OCI-LY7 (cell line): ENCODE measurements around the gene S1PR1. TPM values are rescaled to one million over a fixed set of nuclear protein-coding genes. Genes with fewer than 3 reads are reported as not detected.

ENCODE experiments used
- BruUV-seq: library from RNA; stranded (reverse); fragments of 400-500 nt; replicated peaks from 2 replicates; lab custom pipeline; 2021; lab: Mats Ljungman, UMichigan
- CTCF ChIA-PET: fragments of 300-600 bp; sonication (Branson Sonifier 250); formaldehyde crosslinking; loops from one replicate; lab custom pipeline; 2022; ENCODE audit warnings: antibody characterized with exemption; ENCODE audit not compliant: unreplicated experiment; lab: Charles Lee
- POLR2A ChIA-PET: fragments of 300-600 bp; sonication (Branson Sonifier 250); formaldehyde crosslinking; loops from one replicate; lab custom pipeline; 2022; ENCODE audit warnings: antibody characterized with exemption; lab: Charles Lee
- DNase-seq: peaks from one replicate; pipeline ENCODE4 v3.0.0-alpha.2; 2015; ENCODE audit warnings: low spot score
- H2AFZ ChIP-seq: fragments of 200-600 bp; sonication (generic), shearing (Covaris generic); 2 replicates; pipeline ENCODE4 v1.6.1; 2014; ENCODE audit warnings: mild to moderate bottlenecking, antibody characterized with exemption, low read length, moderate library complexity
- H3K27ac ChIP-seq: fragments of 200-600 bp; sonication (generic); 2 replicates; pipeline ENCODE4 v1.5.1; 2014; ENCODE audit warnings: mixed run types, low read depth, mild to moderate bottlenecking, moderate library complexity, low read length, inconsistent platforms; ENCODE audit not compliant: poor library complexity, severe bottlenecking
- H3K36me3 ChIP-seq: fragments of 200-600 bp; sonication (generic); 2 replicates; pipeline ENCODE4 v1.6.1; 2014; ENCODE audit warnings: mild to moderate bottlenecking, antibody characterized with exemption, low read length, moderate library complexity, mixed read lengths; ENCODE audit not compliant: insufficient read depth
- H3K4me1 ChIP-seq: fragments of 200-600 bp; sonication (generic); 2 replicates; pipeline ENCODE4 v1.5.1; 2014; ENCODE audit warnings: mild to moderate bottlenecking, low read length; ENCODE audit not compliant: insufficient read depth, poor library complexity, severe bottlenecking
- H3K4me2 ChIP-seq: fragments of 200-600 bp; sonication (generic); 2 replicates; pipeline ENCODE4 v1.6.1; 2014; ENCODE audit warnings: mild to moderate bottlenecking, low read length
- H3K4me3 ChIP-seq: fragments of 200-600 bp; sonication (generic); 2 replicates; pipeline ENCODE4 v1.5.1; 2014; ENCODE audit warnings: mild to moderate bottlenecking, low read depth, low read length; ENCODE audit not compliant: poor library complexity, severe bottlenecking
- H3K79me2 ChIP-seq: fragments of 200-600 bp; sonication (generic); 2 replicates; pipeline ENCODE4 v1.6.1; 2016; ENCODE audit warnings: low read depth, mild to moderate bottlenecking, low read length, moderate library complexity, mixed read lengths; ENCODE audit not compliant: insufficient read depth
- H3K9me2 ChIP-seq: fragments of 200-600 bp; sonication (generic); 2 replicates; pipeline ENCODE4 v1.6.1; 2016; ENCODE audit warnings: mild to moderate bottlenecking, low read length, mixed read lengths; ENCODE audit not compliant: insufficient read depth
- H3K9me3 ChIP-seq: fragments of 200-600 bp; sonication (generic); 2 replicates; pipeline ENCODE4 v1.6.1; 2014; ENCODE audit warnings: mild to moderate bottlenecking, mixed run types, low read length, mixed read lengths
- H4K20me1 ChIP-seq: fragments of 200-600 bp; sonication (generic); 2 replicates; pipeline ENCODE4 v1.6.1; 2014; ENCODE audit warnings: mild to moderate bottlenecking, antibody characterized with exemption, low read length, moderate library complexity, mixed read lengths; ENCODE audit not compliant: insufficient read depth
- EZH2phosphoT487 ChIP-seq: fragments of 200-600 bp; sonication (generic); IDR thresholded peaks from 2 replicates; pipeline ENCODE4 v1.6.1; 2018; ENCODE audit warnings: low read depth, borderline replicate concordance, mild to moderate bottlenecking, mixed run types, antibody characterized with exemption, low read length, moderate library complexity, mixed read lengths
- intact Hi-C: fragments of 100-400 bp; cut with micrococcal nuclease; formaldehyde crosslinking; loops from one replicate; pipeline ENCODE4 v1.10.0; 2022; ENCODE audit not compliant: unreplicated experiment
- total RNA-seq, 2 experiments: library from RNA; depleted of rRNA in 1 of 2; stranded (reverse); fragments of >200 nt in 1 of 2; shearing (Covaris generic) in 1 of 2; gene quantifications; 2 replicates each; pipeline ENCODE4 v1.2.3, GENCODE V29; 2014 to 2022
- TF ChIP-seq, protein P1 (sequence below): fragments of 200-600 bp; sonication (generic); conservative IDR thresholded peaks from 2 replicates; pipeline ENCODE4 v1.5.1; 2014; ENCODE audit warnings: mild to moderate bottlenecking, antibody characterized with exemption, low read length, moderate library complexity, mixed read lengths

Gene S1PR1
- total RNA-seq, 2 experiments from 2014 or later: 0.41 TPM; not detected in 1

DNA sequence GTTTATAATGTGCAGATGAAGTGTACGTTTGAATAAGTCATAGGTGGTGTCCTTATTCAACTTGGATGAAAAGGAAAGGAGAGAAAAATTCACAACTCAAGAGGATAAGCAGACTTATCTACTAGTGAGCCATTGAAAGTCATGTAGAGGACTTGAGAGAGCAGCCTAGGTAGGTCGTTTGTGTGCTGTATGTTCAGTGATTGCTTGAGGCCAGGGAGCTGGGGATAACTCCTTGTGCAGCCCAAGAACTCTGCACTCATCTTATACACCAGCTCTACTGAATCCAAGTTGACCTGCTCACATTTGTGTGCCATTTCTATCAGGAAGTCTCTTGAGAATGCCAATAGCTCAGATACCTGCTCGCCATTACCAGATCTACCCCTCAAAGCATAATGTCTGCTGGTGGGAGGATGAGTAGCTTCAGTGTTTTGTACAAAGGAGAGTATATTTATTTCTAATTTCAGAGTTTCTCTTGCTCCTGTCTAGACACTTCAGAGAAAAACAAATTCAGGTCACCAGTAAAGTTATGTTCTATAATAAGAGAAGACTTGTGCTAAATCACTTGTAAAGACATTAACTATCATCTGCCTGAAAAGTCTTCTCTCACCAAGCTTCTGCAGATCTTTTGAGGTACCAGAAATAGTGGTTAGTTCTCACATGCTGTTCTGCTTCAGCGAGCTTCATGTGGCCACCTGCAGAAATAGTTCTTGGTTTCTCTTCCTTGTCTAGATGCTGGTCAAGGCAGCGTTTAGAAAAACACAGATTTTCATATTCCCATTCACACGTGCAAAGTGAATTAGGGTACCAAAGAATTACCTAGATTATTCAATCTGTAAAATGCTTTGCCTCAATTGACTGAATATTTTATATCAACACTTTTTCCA, 10.8 kb downstream of the S1PR1 start:
- TF ChIP-seq, protein P1, sequence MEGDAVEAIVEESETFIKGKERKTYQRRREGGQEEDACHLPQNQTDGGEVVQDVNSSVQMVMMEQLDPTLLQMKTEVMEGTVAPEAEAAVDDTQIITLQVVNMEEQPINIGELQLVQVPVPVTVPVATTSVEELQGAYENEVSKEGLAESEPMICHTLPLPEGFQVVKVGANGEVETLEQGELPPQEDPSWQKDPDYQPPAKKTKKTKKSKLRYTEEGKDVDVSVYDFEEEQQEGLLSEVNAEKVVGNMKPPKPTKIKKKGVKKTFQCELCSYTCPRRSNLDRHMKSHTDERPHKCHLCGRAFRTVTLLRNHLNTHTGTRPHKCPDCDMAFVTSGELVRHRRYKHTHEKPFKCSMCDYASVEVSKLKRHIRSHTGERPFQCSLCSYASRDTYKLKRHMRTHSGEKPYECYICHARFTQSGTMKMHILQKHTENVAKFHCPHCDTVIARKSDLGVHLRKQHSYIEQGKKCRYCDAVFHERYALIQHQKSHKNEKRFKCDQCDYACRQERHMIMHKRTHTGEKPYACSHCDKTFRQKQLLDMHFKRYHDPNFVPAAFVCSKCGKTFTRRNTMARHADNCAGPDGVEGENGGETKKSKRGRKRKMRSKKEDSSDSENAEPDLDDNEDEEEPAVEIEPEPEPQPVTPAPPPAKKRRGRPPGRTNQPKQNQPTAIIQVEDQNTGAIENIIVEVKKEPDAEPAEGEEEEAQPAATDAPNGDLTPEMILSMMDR: no peak
- TF ChIP-seq EZH2phosphoT487: no peak
- H4K20me1 ChIP-seq: no peaks in the 10 kb centered on the region; the same call in 1 of the 2 replicates
- no peaks in the 10 kb centered on the region for H3K9me2 ChIP-seq
- peaks cover 63% of the 10 kb centered on the region for H3K4me1 ChIP-seq
- DNase-seq: peak; percentile 95
- ChIA-PET POLR2A (interaction anchor here (0.5 to 1.4 kb wide), 12 partner anchors 9 to 1004 kb away, joined by 3 to 7 read pairs (median 4); partner anchors contain the start of gene EXTL2), CTCF (interaction anchor here (1.3 kb wide), 1 partner anchor 12 kb away, joined by 3 read pairs; no protein-coding TSS in a partner anchor)
- peak overlapping the region; percentile 36 for H3K4me3 ChIP-seq
- no peaks in the 10 kb centered on the region for H3K36me3 ChIP-seq
- H3K9me3 ChIP-seq: no peaks in the 10 kb centered on the region
- peak overlapping the region; percentile 75 for H3K4me2 ChIP-seq
- H3K27ac ChIP-seq: peak overlapping the region; percentile 85
- H3K79me2 ChIP-seq: no peaks in the 10 kb centered on the region
- no peak overlapping the region for H2AFZ ChIP-seq
- no TSS peak for BruUV-seq
- intact Hi-C loops: loop anchor here (1.0 to 5.0 kb wide), 3 partner anchors 159 to 220 kb away; partner anchors contain the start of gene DPH5

DNA sequence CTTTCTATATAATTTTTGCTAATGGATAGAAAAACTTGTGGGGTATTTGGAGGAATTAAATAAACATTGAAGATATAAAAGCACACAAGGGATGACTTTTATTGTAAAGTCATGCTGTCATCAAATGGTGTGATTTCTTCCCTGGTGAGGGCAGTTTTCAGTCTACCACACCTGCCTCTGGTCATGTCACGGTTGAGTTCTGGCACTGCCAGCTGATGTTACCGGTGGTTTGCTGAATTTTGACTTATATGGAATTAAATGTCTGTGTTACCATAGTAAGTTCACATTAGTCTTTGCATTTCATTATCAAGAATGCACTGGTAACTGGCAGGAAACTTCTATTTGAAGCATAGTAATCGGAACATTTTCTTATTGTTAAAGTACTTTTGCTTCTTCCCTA, 13.4 kb downstream of the S1PR1 start:
- CTCF ChIA-PET: no interaction called here
- H3K4me2 ChIP-seq: peak overlapping the region; percentile 61
- H4K20me1 ChIP-seq: no peaks in the 10 kb centered on the region; the same call in 1 of the 2 replicates
- no peaks in the 10 kb centered on the region for H3K36me3 ChIP-seq
- peak overlapping the region; percentile 2; the same call in 1 of the 2 replicates for H2AFZ ChIP-seq
- peak overlapping the region; percentile 37 for H3K4me3 ChIP-seq
- intact Hi-C loops: no loop called here
- no peaks in the 10 kb centered on the region for H3K9me3 ChIP-seq
- TF ChIP-seq EZH2phosphoT487: no peak
- TF ChIP-seq, protein P1: no peak
- POLR2A ChIA-PET: interaction anchor here (0.9 to 1.5 kb wide), 3 partner anchors 47 to 225 kb away, joined by 3 to 4 read pairs (median 3); partner anchors contain the start of gene DPH5
- peaks cover 63% of the 10 kb centered on the region for H3K4me1 ChIP-seq
- H3K79me2 ChIP-seq: no peaks in the 10 kb centered on the region
- no peaks in the 10 kb centered on the region for H3K9me2 ChIP-seq
- no TSS peak for BruUV-seq
- peak; percentile 74 for DNase-seq
- H3K27ac ChIP-seq: no peak overlapping the region
